ENCODE measurements around the gene CSNK2A2.

DNA sequence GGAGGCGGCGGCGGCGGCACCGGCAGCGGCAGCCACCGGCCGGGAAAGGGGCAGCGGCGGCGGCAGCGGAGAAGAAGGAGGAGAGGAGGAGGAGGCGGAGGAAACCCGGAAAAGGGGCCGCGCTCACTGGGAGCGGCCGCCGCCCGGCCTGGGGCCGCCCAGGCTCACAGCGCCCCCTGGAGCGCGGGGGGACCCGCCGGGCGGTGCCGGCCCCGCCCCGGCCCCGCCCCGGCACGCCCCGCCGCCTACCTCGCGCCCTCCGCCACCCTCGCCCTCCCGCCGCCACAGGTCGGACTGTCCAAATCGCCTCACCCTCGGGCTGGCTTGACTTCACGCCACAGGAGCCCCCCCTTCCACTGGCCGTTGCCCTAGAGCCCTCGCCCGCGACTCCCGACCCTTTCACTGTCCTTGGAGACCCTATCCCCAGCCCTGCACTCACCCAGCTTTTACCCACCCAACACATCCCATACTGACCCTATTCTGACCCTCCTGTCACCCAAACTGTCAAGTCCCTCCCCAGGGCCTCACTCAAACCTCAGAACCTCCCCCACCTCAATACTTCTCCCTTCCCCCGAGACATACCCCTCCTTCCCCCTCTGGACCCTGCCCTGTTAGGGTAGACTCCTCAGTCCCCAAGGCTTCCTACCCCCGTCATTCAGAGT lies at the start of gene CSNK2A2:
- TF ChIP-seq POLR2A (IDR thresholded peaks at IDR 0.05; ENCODE audit: low read length) (no peak), GATA1 (IDR thresholded peaks at IDR 0.05; ENCODE audit: low read depth, low read length) (no peak)
